HepG2 (cell line): ENCODE results near the gene CACNA2D1.

Experiments
- CEBPB ChIP-seq: IDR thresholded peaks from 2 replicates; pipeline ENCODE4 v1.6.1; 2011; ENCODE audit warnings: low read depth, low read length, improper control_type of control experiment, borderline replicate concordance
- EP300 ChIP-seq, 3 experiments: sonication (generic) in 1 of 3; formaldehyde crosslinking in 1 of 3; IDR thresholded peaks; 2 replicates each; pipeline versions ENCODE4 v1.5.1 to v1.6.1; 2011 to 2020; ENCODE audit warnings: low read depth in 2 of 3, low read length in 2 of 3, borderline replicate concordance in 1 of 3, improper control_type of control experiment in 1 of 3, mild to moderate bottlenecking in 1 of 3, missing genetic modification reagents in 1 of 3, moderate library complexity in 1 of 3
- ERF ChIP-seq: IDR thresholded peaks from 2 replicates; pipeline ENCODE4 v1.6.1; 2018; ENCODE audit warnings: missing biosample characterization, missing genetic modification reagents
- MXD1 ChIP-seq: sonication (generic); formaldehyde crosslinking; IDR thresholded peaks from 2 replicates; pipeline ENCODE4 v1.4.0; 2020; ENCODE audit warnings: mild to moderate bottlenecking, missing genetic modification reagents
- MYC ChIP-seq: sonication (generic); formaldehyde crosslinking; IDR thresholded peaks from 2 replicates; pipeline ENCODE4 v1.9.0; 2021; ENCODE audit warnings: missing genetic modification reagents, borderline replicate concordance
- RAD21 ChIP-seq: fragments of 450-650 bp; formaldehyde crosslinking; IDR thresholded peaks from 2 replicates; pipeline ENCODE4 v1.5.0; 2020; ENCODE audit warnings: mild to moderate bottlenecking
- ZBTB26 ChIP-seq: IDR thresholded peaks from 2 replicates; pipeline ENCODE4 v1.6.1; 2016; ENCODE audit warnings: missing compliant biosample characterization, missing genetic modification reagents, borderline replicate concordance
- ZNF619 ChIP-seq: sonication (generic); formaldehyde crosslinking; IDR thresholded peaks from 2 replicates; pipeline ENCODE4 v1.4.0; 2020; ENCODE audit warnings: mild to moderate bottlenecking, missing genetic modification reagents

GRCh38 chr7:81932936-81933335 lies 510.6 kb downstream of the CACNA2D1 start:
- TF ChIP-seq ERF (CRISPR knock-in tag) (no peak), MYC (CRISPR knock-in tag) (no peak), MXD1 (no peak), EP300 (IDR thresholded peaks at IDR 0.05; ENCODE audit: low read depth in 2 of 2, low read length in 2 of 2) (no peak), EP300 (CRISPR knock-in tag; IDR thresholded peaks at IDR 0.05; ENCODE audit: borderline replicate concordance) (no peak), ZBTB26 (CRISPR knock-in tag) (no peak), CEBPB (no peak), ZNF619 (no peak), RAD21 (CRISPR knock-in tag) (no peak)
